Left lobe of liver (tissue), 2 donors: Measurements from ENCODE around the gene KCNIP1. TPM values are rescaled to one million over a fixed set of nuclear protein-coding genes. Genes with fewer than 3 reads are reported as not detected.

Experiments used
- ATAC-seq: fragments of 200-7000 bp; cut with Tn5 transposase; one replicate; pipeline ENCODE4 v1.9.1; 2020; ENCODE audit warnings: mild to moderate bottlenecking, moderate library complexity
- DNase-seq: peaks from one replicate; pipeline ENCODE4 v3.0.0-alpha.2; 2020; ENCODE audit warnings: low spot score
- total RNA-seq: library from RNA; stranded (reverse); gene quantifications from one replicate; pipeline ENCODE4 v1.2.1, GENCODE V29; 2021
- donor health status: DM: no; HTN: no; CAD: no; lungs with moderate emphysema.
- donor health status: DM: no; HTN: yes; CAD: no.

Gene KCNIP1
- total RNA-seq, 1 donor from 2014 or later = not detected

GRCh38 chr5:170504616-170505266 is 921 bp downstream of the KCNIP1 start:
- DNase-seq (no peak), ATAC-seq (no peak)

- no peak for ATAC-seq
These were observed 4.2 kb downstream of the KCNIP1 start for GRCh38 chr5:170508036-170508435.

GRCh38 chr5:170508660-170509347 is 5.0 kb downstream of the KCNIP1 start:
- no peak for ATAC-seq
- no peak for DNase-seq

More at GRCh38 chr5:170508036-170508435, 4.2 kb downstream of the KCNIP1 start:
- DNase-seq = no peak

GRCh38 chr5:170509348-170509660 is 5.5 kb downstream of the KCNIP1 start:
- DNase-seq (no peak), ATAC-seq (no peak)

- no peak for ATAC-seq
- no peak for DNase-seq
These were observed 6.3 kb downstream of the KCNIP1 start for GRCh38 chr5:170510126-170510525.

- ATAC-seq = no peak
- no peak for DNase-seq
These were observed 6.7 kb downstream of the KCNIP1 start for GRCh38 chr5:170510559-170510958.

GRCh38 chr5:170511551-170512258 is 7.9 kb downstream of the KCNIP1 start:
- no peak for ATAC-seq
- no peak for DNase-seq

GRCh38 chr5:170513856-170514525 is 10.2 kb downstream of the KCNIP1 start:
- DNase-seq (no peak), ATAC-seq (no peak)

GRCh38 chr5:170517411-170517810 is 13.6 kb downstream of the KCNIP1 start:
- DNase-seq = no peak
- no peak for ATAC-seq

GRCh38 chr5:170518277-170518676 is 14.5 kb downstream of the KCNIP1 start:
- ATAC-seq (no peak), DNase-seq (no peak)

GRCh38 chr5:170519549-170519948 is 15.7 kb downstream of the KCNIP1 start:
- ATAC-seq (no peak), DNase-seq (no peak)

GRCh38 chr5:170520372-170520771 is 16.6 kb downstream of the KCNIP1 start:
- DNase-seq = no peak

GRCh38 chr5:170522211-170523141 is 18.7 kb downstream of the KCNIP1 start:
- DNase-seq (no peak), ATAC-seq (peak; percentile 30)

More at GRCh38 chr5:170520372-170520771, 16.6 kb downstream of the KCNIP1 start:
- ATAC-seq = no peak

- ATAC-seq (no peak), DNase-seq (no peak)
These were observed 19.3 kb downstream of the KCNIP1 start for GRCh38 chr5:170523142-170523551.

- DNase-seq (no peak), ATAC-seq (no peak)
These were observed 20.0 kb downstream of the KCNIP1 start for GRCh38 chr5:170523830-170524229.

- DNase-seq (no peak), ATAC-seq (no peak)
These were observed 20.8 kb downstream of the KCNIP1 start for GRCh38 chr5:170524576-170524975.

GRCh38 chr5:170525470-170526211 is 21.8 kb downstream of the KCNIP1 start:
- DNase-seq (no peak), ATAC-seq (no peak)

- DNase-seq (no peak), ATAC-seq (no peak)
These were observed 24.2 kb downstream of the KCNIP1 start for GRCh38 chr5:170527991-170528390.

GRCh38 chr5:170528976-170529375 is 25.2 kb downstream of the KCNIP1 start:
- no peak for DNase-seq
- no peak for ATAC-seq

- ATAC-seq = no peak
- no peak for DNase-seq
These were observed 29.1 kb downstream of the KCNIP1 start for GRCh38 chr5:170532935-170533334.
